PC-3 (cell line): ENCODE results near the gene RNF130. TPM values are rescaled to one million over a fixed set of nuclear protein-coding genes. Genes with fewer than 3 reads are reported as not detected.

Experiments
- ATAC-seq: fragments of 200-7000 bp; cut with Tn5 transposase; 2 replicates; pipeline ENCODE4 v1.9.1; 2020; ENCODE audit warnings: mild to moderate bottlenecking, moderate library complexity
- BruUV-seq: library from RNA; stranded (reverse); fragments of 400-500 nt; replicated peaks from 2 replicates; lab custom pipeline; 2021; lab: Mats Ljungman, UMichigan
- CTCF ChIA-PET: fragments of 300-600 bp; sonication (Branson Sonifier 250); formaldehyde crosslinking; loops from one replicate; lab custom pipeline; 2022; ENCODE audit warnings: antibody characterized with exemption; lab: Charles Lee
- POLR2A ChIA-PET: fragments of 300-600 bp; sonication (Branson Sonifier 250); formaldehyde crosslinking; loops from one replicate; lab custom pipeline; 2022; ENCODE audit warnings: antibody characterized with exemption; ENCODE audit not compliant: unreplicated experiment; lab: Charles Lee
- DNase-seq: peaks from one replicate; pipeline ENCODE4 v3.0.0-alpha.2; 2015
- H2AFZ ChIP-seq: fragments of 300-600 bp; sonication (generic); 2 replicates; pipeline ENCODE4 v1.6.0; 2016; ENCODE audit warnings: antibody characterized with exemption, low read length
- H3F3A ChIP-seq: fragments of 300-600 bp; sonication (generic); one replicate; pipeline ENCODE4 v1.6.0; 2017; ENCODE audit warnings: antibody characterized with exemption, low read length, control low read depth, mild to moderate bottlenecking; ENCODE audit not compliant: unreplicated experiment
- H3K27ac ChIP-seq: fragments of 300-600 bp; sonication (generic); 2 replicates; pipeline ENCODE4 v1.5.1; 2016; ENCODE audit warnings: mild to moderate bottlenecking, low read length
- H3K27me3 ChIP-seq: fragments of 300-600 bp; sonication (generic); 2 replicates; pipeline ENCODE4 v1.6.1; 2016; ENCODE audit warnings: low read length, mixed read lengths
- H3K36me3 ChIP-seq: fragments of 300-600 bp; sonication (generic); 2 replicates; pipeline ENCODE4 v1.6.1; 2016; ENCODE audit warnings: low read depth, mixed run types, low read length, mixed read lengths
- H3K4me1 ChIP-seq: fragments of 300-600 bp; sonication (generic); 2 replicates; pipeline ENCODE4 v1.5.1; 2016; ENCODE audit warnings: low read length; ENCODE audit not compliant: insufficient read depth
- H3K4me2 ChIP-seq: fragments of 300-600 bp; sonication (generic); 2 replicates; pipeline ENCODE4 v1.6.0; 2016; ENCODE audit warnings: low read length
- H3K4me3 ChIP-seq: fragments of 300-600 bp; sonication (generic); 2 replicates; pipeline ENCODE4 v1.5.1; 2016; ENCODE audit warnings: mild to moderate bottlenecking, low read length, mixed read lengths
- H3K79me2 ChIP-seq: fragments of 300-600 bp; sonication (generic); 2 replicates; pipeline ENCODE4 v1.6.1; 2017; ENCODE audit warnings: low read length, mixed read lengths
- H3K9ac ChIP-seq: fragments of 300-600 bp; sonication (generic); 2 replicates; pipeline ENCODE4 v1.6.0; 2016; ENCODE audit warnings: mild to moderate bottlenecking, low read length
- H3K9me2 ChIP-seq: fragments of 300-600 bp; sonication (generic); replicated peaks from 2 replicates; pipeline ENCODE4 v1.6.1; 2016; ENCODE audit warnings: mixed run types, low read length, mixed read lengths
- H3K9me3 ChIP-seq: fragments of 300-600 bp; sonication (generic); 2 replicates; pipeline ENCODE4 v1.6.1; 2016; ENCODE audit warnings: low read length, mixed read lengths
- H4K20me1 ChIP-seq: fragments of 300-600 bp; sonication (generic); 2 replicates; pipeline ENCODE4 v1.6.1; 2016; ENCODE audit warnings: low read length, mixed read lengths
- EZH2 ChIP-seq: fragments of 300-600 bp; sonication (generic); IDR thresholded peaks from one replicate; pipeline ENCODE4 v1.6.1; 2017; ENCODE audit warnings: antibody characterized with exemption, mild to moderate bottlenecking, low read length; ENCODE audit not compliant: unreplicated experiment
- EZH2phosphoT487 ChIP-seq: fragments of 300-600 bp; sonication (generic); IDR thresholded peaks from 2 replicates; pipeline ENCODE4 v1.6.1; 2018; ENCODE audit warnings: mild to moderate bottlenecking, antibody characterized with exemption, low read length, borderline replicate concordance
- intact Hi-C: fragments of 100-400 bp; cut with micrococcal nuclease; formaldehyde crosslinking; loops from 2 replicates; pipeline ENCODE4 v1.9.0; 2023
- total RNA-seq: library from RNA; depleted of rRNA; stranded (reverse); fragments of >200 nt; gene quantifications from 2 replicates; pipeline ENCODE4 v1.2.3, GENCODE V29; 2014
- TF ChIP-seq, protein P1 (sequence below): fragments of 300-600 bp; sonication (generic); conservative IDR thresholded peaks from 2 replicates; pipeline ENCODE4 v1.5.1; 2017; ENCODE audit warnings: antibody characterized with exemption, low read depth, mild to moderate bottlenecking, low read length

RNF130 gene
- total RNA-seq, 1 experiment from 2014 or later = 31.2 TPM

DNA sequence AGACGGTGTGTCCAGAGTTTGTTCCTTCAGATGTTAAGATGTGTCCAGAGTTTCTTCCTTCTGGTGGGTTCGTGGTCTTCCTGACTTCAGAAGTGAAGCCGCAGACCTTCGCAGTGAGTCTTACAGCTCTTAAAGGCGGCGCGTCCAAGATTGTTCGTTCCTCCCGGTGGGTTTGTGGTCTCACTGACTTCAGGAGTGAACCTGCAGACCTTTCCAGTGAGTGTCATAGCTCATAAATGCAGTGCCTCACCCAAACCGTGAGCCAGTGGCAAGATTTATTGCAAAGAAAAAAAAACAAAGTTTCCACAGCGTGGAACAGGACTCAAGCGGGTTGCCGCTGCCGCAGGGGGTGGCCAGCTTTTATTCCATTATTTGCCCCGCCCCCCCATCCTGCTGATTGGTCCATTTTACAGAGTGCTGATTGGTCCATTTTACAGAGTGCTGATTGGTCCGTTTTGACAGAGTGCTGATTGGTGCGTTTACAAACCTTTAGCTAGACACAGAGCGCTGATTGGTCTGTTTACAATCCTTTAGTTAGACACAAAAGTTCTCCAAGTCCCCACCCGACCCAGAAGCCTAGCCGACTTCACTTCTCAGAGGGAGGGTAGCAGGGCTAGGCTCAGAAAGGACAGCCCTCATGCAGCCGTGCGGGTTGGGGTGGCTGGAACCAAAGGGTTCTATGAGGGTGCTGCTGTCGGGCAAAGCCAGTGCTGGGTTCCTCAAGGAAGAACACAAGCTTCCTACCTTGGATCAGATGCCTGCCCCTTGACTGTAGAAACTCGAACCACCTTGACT, 9.1 kb upstream of the RNF130 start:
- DNase-seq = no peak
- Histone ChIP-seq H4K20me1 (no peaks in the 10 kb centered on the region), H3K79me2 (no peaks in the 10 kb centered on the region), H3K36me3 (no peaks in the 10 kb centered on the region), H3K4me2 (no peak overlapping the region), H3K4me1 (no peaks in the 10 kb centered on the region), H3F3A (no peaks in the 10 kb centered on the region), H3K9me2 (no peaks in the 10 kb centered on the region), H2AFZ (no peak overlapping the region), H3K9ac (no peak overlapping the region), H3K27ac (no peak overlapping the region), H3K9me3 (no peaks in the 10 kb centered on the region), H3K4me3 (no peak overlapping the region), H3K27me3 (no peaks in the 10 kb centered on the region; the same call in 1 of the 2 replicates)
- POLR2A ChIA-PET = no interaction called here
- BruUV-seq = no TSS peak
- intact Hi-C loops = no loop called here
- no peak for ATAC-seq
- CTCF ChIA-PET = no interaction called here
- TF ChIP-seq, protein P1, sequence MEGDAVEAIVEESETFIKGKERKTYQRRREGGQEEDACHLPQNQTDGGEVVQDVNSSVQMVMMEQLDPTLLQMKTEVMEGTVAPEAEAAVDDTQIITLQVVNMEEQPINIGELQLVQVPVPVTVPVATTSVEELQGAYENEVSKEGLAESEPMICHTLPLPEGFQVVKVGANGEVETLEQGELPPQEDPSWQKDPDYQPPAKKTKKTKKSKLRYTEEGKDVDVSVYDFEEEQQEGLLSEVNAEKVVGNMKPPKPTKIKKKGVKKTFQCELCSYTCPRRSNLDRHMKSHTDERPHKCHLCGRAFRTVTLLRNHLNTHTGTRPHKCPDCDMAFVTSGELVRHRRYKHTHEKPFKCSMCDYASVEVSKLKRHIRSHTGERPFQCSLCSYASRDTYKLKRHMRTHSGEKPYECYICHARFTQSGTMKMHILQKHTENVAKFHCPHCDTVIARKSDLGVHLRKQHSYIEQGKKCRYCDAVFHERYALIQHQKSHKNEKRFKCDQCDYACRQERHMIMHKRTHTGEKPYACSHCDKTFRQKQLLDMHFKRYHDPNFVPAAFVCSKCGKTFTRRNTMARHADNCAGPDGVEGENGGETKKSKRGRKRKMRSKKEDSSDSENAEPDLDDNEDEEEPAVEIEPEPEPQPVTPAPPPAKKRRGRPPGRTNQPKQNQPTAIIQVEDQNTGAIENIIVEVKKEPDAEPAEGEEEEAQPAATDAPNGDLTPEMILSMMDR = no peak
- no peak for TF ChIP-seq EZH2
- no peak for TF ChIP-seq EZH2phosphoT487

DNA sequence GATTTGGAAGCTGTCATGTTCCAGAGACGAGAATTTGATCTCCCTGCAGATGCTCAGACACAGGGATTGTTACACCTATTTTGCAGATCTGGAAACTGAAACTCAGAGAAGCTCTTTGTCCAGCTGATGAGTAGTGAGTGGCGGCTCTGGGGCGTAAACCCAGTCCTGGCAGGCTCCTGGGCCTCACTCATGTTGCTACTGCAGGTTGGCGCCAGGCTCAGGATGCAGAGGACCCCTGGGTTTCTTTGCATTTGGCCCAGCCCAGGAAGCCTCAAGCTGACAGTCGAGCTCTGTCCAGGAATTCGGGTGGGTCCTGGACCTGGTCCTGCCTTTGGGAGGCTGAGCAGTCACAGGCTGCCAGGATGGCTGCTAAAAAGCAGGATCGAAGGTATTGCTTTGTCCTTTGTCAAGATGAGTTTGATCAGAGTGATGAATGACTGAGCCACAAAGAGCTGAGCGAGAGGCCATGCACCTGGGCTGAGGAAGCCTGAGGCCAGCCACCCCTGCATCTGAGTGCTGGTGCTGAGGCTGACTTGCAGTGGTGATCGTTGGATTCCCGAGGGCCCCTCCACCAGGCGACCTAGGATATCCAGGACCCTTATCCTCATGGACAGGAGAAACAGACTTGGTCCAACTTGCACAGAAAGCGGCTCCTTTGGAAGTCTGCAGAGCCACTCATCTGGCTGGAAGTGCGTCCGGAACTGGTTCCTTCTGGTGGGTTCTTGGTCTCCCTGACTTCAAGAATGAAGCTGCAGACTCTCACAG, 8.3 kb upstream of the RNF130 start:
- H3K4me2 ChIP-seq = no peak overlapping the region
- H3K27ac ChIP-seq = no peak overlapping the region
- H3K79me2 ChIP-seq = no peaks in the 10 kb centered on the region
- DNase-seq = no peak
- TF ChIP-seq EZH2 = no peak
- TF ChIP-seq, protein P1 = no peak
- TF ChIP-seq EZH2phosphoT487 = no peak
- CTCF ChIA-PET = no interaction called here
- POLR2A ChIA-PET = interaction anchor here (0.6 kb wide), 1 partner anchor 9 kb away, joined by 5 read pairs; no protein-coding TSS in a partner anchor
- no peak overlapping the region for H2AFZ ChIP-seq
- no peaks in the 10 kb centered on the region for H3K9me2 ChIP-seq
- H3K9me3 ChIP-seq = no peaks in the 10 kb centered on the region
- BruUV-seq = no TSS peak
- ATAC-seq = no peak
- H3K36me3 ChIP-seq = no peaks in the 10 kb centered on the region
- intact Hi-C loops = no loop called here
- H3K27me3 ChIP-seq = no peaks in the 10 kb centered on the region; the same call in 1 of the 2 replicates
- no peaks in the 10 kb centered on the region for H4K20me1 ChIP-seq
- no peak overlapping the region for H3K4me3 ChIP-seq
- H3K9ac ChIP-seq = no peak overlapping the region
- no peaks in the 10 kb centered on the region for H3F3A ChIP-seq
- no peaks in the 10 kb centered on the region for H3K4me1 ChIP-seq
